Measurements from ENCODE around the gene OR10H4.
"Not testable (repeated sequence)": the region's sequence is repeated elsewhere in the genome, so short reads cannot be mapped to it uniquely, and the experiment has no call there.

The OR10H4 gene

DNA sequence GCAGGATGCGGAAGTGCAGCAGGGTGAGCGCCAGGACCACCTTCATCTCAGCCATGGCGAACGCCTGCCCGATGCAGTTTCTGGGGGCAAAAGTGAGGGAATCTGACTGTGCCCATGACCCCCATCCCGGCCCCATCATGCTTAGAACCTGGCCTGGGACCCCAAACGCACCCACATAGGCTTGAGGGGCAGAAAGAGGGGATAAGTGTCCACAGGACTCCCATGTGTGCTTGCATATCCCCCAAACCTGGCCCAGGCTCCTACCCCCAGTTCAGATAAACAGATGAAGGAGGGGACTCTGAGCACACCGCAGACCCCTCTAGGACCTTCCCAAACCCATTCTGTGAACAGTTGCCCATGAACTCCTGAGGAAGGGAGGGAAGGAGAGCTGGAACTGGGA, 35.0 kb upstream of the OR10H4 start:
- Histone ChIP-seq H3K27ac (no peak overlapping the region), H3K36me3 (ENCODE audit: insufficient read depth, low read length) (no peaks in the 10 kb centered on the region), H3K4me3 (no peak overlapping the region), H3K9me3 (ENCODE audit: low read depth, low read length) (no peaks in the 10 kb centered on the region), H3K9ac (ENCODE audit: insufficient read length) (no peak overlapping the region)
- DNase-seq (ENCODE audit: low read depth, low spot score): no peak
- no peak for TF ChIP-seq POLR2AphosphoS5 (IDR thresholded peaks at IDR 0.05; ENCODE audit: borderline replicate concordance, low read depth, low read length)
- no peak for TF ChIP-seq FOXP2 (optimal IDR thresholded peaks at IDR 0.05; ENCODE audit: control extremely low read depth, extremely low read length, insufficient read depth)
- TF ChIP-seq EZH2 (IDR thresholded peaks at IDR 0.05): no peak

DNA sequence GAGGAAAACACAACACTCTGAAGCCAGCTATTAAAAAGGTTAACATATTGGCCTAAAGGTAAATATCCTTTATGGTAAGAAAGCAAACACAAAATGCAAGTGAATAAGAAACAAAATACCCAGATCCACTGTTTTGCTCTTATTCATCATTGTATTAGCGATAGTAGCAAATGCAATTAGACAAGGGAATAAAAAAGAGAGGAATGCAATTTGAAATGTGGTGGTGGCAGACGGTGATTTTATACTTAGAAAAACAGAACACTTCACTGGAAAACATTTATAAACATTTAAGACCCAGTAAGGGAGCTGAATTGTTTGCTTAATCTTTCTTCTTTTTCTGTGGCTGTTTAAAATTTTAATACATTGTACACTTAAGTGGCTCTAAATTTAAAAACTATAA, 33.7 kb upstream of the OR10H4 start:
- Histone ChIP-seq H3K4me3 (no peak overlapping the region), H3K36me3 (ENCODE audit: insufficient read depth, low read length) (no peaks in the 10 kb centered on the region), H3K27ac (no peak overlapping the region), H3K9ac (ENCODE audit: insufficient read length) (no peak overlapping the region), H3K9me3 (ENCODE audit: low read depth, low read length) (no peaks in the 10 kb centered on the region)
- DNase-seq (ENCODE audit: low read depth, low spot score): no peak
- no peak for TF ChIP-seq FOXP2 (optimal IDR thresholded peaks at IDR 0.05; ENCODE audit: control extremely low read depth, extremely low read length, insufficient read depth)
- TF ChIP-seq POLR2AphosphoS5 (IDR thresholded peaks at IDR 0.05; ENCODE audit: borderline replicate concordance, low read depth, low read length): no peak
- no peak for TF ChIP-seq EZH2 (IDR thresholded peaks at IDR 0.05)

DNA sequence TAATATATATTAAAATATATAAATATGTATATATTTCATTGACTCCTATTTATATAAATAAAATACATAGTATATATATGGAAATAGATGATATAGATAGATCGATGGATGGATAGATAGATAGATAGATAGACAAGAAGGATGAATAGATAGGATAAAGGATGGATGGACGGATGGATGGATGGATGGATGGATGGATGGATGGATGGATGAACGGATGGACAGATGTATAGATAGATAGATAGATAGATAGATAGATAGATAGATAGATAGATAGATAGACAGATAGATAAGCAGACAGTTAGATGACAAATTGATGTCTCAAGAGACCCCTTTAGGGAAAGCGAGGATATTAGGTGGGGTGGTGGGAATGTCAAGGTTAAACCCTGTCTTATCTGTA, 29.6 kb upstream of the OR10H4 start:
- no peak overlapping the region for H3K9ac ChIP-seq (ENCODE audit: insufficient read length)
- no peaks in the 10 kb centered on the region for H3K9me3 ChIP-seq (ENCODE audit: low read depth, low read length)
- TF ChIP-seq FOXP2 (optimal IDR thresholded peaks at IDR 0.05; ENCODE audit: control extremely low read depth, extremely low read length, insufficient read depth) (no peak), POLR2AphosphoS5 (IDR thresholded peaks at IDR 0.05; ENCODE audit: borderline replicate concordance, low read depth, low read length) (no peak), EZH2 (IDR thresholded peaks at IDR 0.05) (no peak)
- H3K36me3 ChIP-seq (ENCODE audit: insufficient read depth, low read length): no peaks in the 10 kb centered on the region
- H3K27ac ChIP-seq: no peak overlapping the region
- no peak overlapping the region for H3K4me3 ChIP-seq
- no peak for DNase-seq (ENCODE audit: low read depth, low spot score)

DNA sequence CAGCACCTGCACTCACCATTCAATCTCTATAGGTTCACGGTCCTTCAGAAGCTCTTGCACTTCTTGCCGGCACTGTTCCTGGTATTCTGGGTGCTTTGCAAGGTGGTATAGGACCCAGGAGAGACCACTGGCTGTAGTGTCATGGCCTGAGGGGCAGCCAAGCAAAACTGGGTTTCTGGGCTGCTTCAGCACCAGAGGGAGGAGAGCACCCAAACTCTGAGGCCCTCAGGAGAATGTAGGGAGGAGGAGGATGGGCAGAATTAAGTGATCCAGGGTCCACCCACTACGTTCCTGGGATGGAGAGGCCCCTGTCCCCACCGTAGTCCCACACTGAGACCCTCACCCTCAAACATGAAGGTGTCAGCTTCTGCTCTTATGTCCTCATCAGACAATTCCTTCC, 26.8 kb upstream of the OR10H4 start:
- no peaks in the 10 kb centered on the region for H3K9me3 ChIP-seq (ENCODE audit: low read depth, low read length)
- no peak for DNase-seq (ENCODE audit: low read depth, low spot score)
- H3K36me3 ChIP-seq (ENCODE audit: insufficient read depth, low read length): no peaks in the 10 kb centered on the region
- H3K27ac ChIP-seq: no peak overlapping the region
- H3K9ac ChIP-seq (ENCODE audit: insufficient read length): no peak overlapping the region
- no peak for TF ChIP-seq POLR2AphosphoS5 (IDR thresholded peaks at IDR 0.05; ENCODE audit: borderline replicate concordance, low read depth, low read length)
- no peak for TF ChIP-seq EZH2 (IDR thresholded peaks at IDR 0.05)
- no peak for TF ChIP-seq FOXP2 (optimal IDR thresholded peaks at IDR 0.05; ENCODE audit: control extremely low read depth, extremely low read length, insufficient read depth)
- H3K4me3 ChIP-seq: no peak overlapping the region

GRCh38 chr19:15923702-15924101, 25.1 kb upstream of the OR10H4 start:
- H3K9ac ChIP-seq (ENCODE audit: insufficient read length): no peak overlapping the region
- H3K9me3 ChIP-seq (ENCODE audit: low read depth, low read length): no peaks in the 10 kb centered on the region
- H3K36me3 ChIP-seq (ENCODE audit: insufficient read depth, low read length): no peaks in the 10 kb centered on the region
- H3K4me3 ChIP-seq: no peak overlapping the region
- no peak overlapping the region for H3K27ac ChIP-seq
- DNase-seq (ENCODE audit: low read depth, low spot score): no peak
- no peak for TF ChIP-seq EZH2 (IDR thresholded peaks at IDR 0.05)
- TF ChIP-seq POLR2AphosphoS5 (IDR thresholded peaks at IDR 0.05; ENCODE audit: borderline replicate concordance, low read depth, low read length): no peak
- no peak for TF ChIP-seq FOXP2 (optimal IDR thresholded peaks at IDR 0.05; ENCODE audit: control extremely low read depth, extremely low read length, insufficient read depth)

- no peak for DNase-seq (ENCODE audit: low read depth, low spot score)
- Histone ChIP-seq H3K9me3 (ENCODE audit: low read depth, low read length) (no peaks in the 10 kb centered on the region), H3K4me3 (no peak overlapping the region), H3K36me3 (ENCODE audit: insufficient read depth, low read length) (no peaks in the 10 kb centered on the region), H3K9ac (ENCODE audit: insufficient read length) (no peak overlapping the region), H3K27ac (no peak overlapping the region)
- TF ChIP-seq POLR2AphosphoS5 (IDR thresholded peaks at IDR 0.05; ENCODE audit: borderline replicate concordance, low read depth, low read length): no peak
Observed at GRCh38 chr19:15926484-15926883, 22.3 kb upstream of the OR10H4 start.

DNA sequence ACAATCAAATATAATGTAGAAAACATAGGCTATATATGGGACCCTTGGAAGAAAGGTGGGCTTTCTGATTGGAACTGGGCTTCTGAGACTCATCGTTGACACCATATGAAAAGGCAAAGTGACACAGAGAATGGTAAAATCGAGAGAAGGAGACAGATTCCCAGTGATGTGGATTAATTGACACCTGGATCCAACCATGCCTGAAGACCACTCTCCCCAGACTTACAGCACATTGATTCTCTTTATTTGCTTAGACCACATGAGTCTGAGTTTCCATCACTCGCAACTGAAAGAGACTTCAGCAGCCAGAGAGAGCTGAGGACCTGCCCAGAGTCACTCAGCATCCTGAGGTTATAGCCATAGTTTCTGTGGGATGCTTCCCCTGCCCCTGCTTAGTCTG, 20.5 kb upstream of the OR10H4 start:
- no peak overlapping the region for H3K9ac ChIP-seq (ENCODE audit: insufficient read length)
- H3K36me3 ChIP-seq (ENCODE audit: insufficient read depth, low read length): no peaks in the 10 kb centered on the region
- TF ChIP-seq EZH2 (IDR thresholded peaks at IDR 0.05) (no peak), FOXP2 (optimal IDR thresholded peaks at IDR 0.05; ENCODE audit: control extremely low read depth, extremely low read length, insufficient read depth) (no peak), POLR2AphosphoS5 (IDR thresholded peaks at IDR 0.05; ENCODE audit: borderline replicate concordance, low read depth, low read length) (no peak)
- no peak overlapping the region for H3K27ac ChIP-seq
- no peak for DNase-seq (ENCODE audit: low read depth, low spot score)
- no peaks in the 10 kb centered on the region for H3K9me3 ChIP-seq (ENCODE audit: low read depth, low read length)
- no peak overlapping the region for H3K4me3 ChIP-seq

GRCh38 chr19:15933761-15934331, 15.0 kb upstream of the OR10H4 start:
- H3K36me3 ChIP-seq (ENCODE audit: insufficient read depth, low read length); H3K9me3 ChIP-seq (ENCODE audit: low read depth, low read length); H3K9ac ChIP-seq (ENCODE audit: insufficient read length); DNase-seq (ENCODE audit: low read depth, low spot score); H3K27ac ChIP-seq; H3K4me3 ChIP-seq: not testable (repeated sequence)

- H3K9me3 ChIP-seq (ENCODE audit: low read depth, low read length): no peaks in the 10 kb centered on the region
- no peaks in the 10 kb centered on the region for H3K36me3 ChIP-seq (ENCODE audit: insufficient read depth, low read length)
- no peak within 1 kb of the TSS for H3K4me3 ChIP-seq
- H3K9ac ChIP-seq (ENCODE audit: insufficient read length): no peak within 1 kb of the TSS
- TF ChIP-seq FOXP2 (optimal IDR thresholded peaks at IDR 0.05; ENCODE audit: control extremely low read depth, extremely low read length, insufficient read depth): no peak
- TF ChIP-seq POLR2AphosphoS5 (IDR thresholded peaks at IDR 0.05; ENCODE audit: borderline replicate concordance, low read depth, low read length): no peak
- no peak for TF ChIP-seq EZH2 (IDR thresholded peaks at IDR 0.05)
- no peak within 1 kb of the TSS for H3K27ac ChIP-seq
- no peak for DNase-seq (ENCODE audit: low read depth, low spot score)
Observed at GRCh38 chr19:15934332-15935078, 14.3 kb upstream of the OR10H4 start, which contains the start of gene CYP4F11. Gene CYP4F11 (minus strand): TSS chr19:15934529. CDS start chr19:15934408, 121 bp downstream.
